HepG2 (cell line): ENCODE results near the gene PARP15. TPM values are rescaled to one million over a fixed set of nuclear protein-coding genes. Genes with fewer than 3 reads are reported as not detected.

Experiments
- AGO1 ChIP-seq: fragments of 200-400 bp; formaldehyde crosslinking; IDR thresholded peaks from 2 replicates; pipeline ENCODE4 v1.6.1; 2017; ENCODE audit warnings: mild to moderate bottlenecking, low read depth, low read length, moderate library complexity; ENCODE audit not compliant: poor library complexity, severe bottlenecking
- E2F5 ChIP-seq: sonication (generic); formaldehyde crosslinking; conservative IDR thresholded peaks from 2 replicates; pipeline ENCODE4 v1.4.0; 2020; ENCODE audit warnings: missing genetic modification reagents
- KAT7 ChIP-seq: IDR thresholded peaks from 2 replicates; pipeline ENCODE4 v1.6.1; 2018; ENCODE audit warnings: borderline replicate concordance, missing compliant biosample characterization
- KDM1A ChIP-seq: IDR thresholded peaks from 2 replicates; pipeline ENCODE4 v1.6.1; 2016; ENCODE audit warnings: missing compliant biosample characterization
- MLLT10 ChIP-seq: sonication (generic); formaldehyde crosslinking; IDR thresholded peaks from 2 replicates; pipeline ENCODE4 v1.4.0; 2020; ENCODE audit warnings: missing genetic modification reagents
- NR2C2 ChIP-seq: sonication (generic); formaldehyde crosslinking; IDR thresholded peaks from 2 replicates; pipeline ENCODE4 v1.4.0; 2020; ENCODE audit warnings: missing genetic modification reagents, mild to moderate bottlenecking, moderate library complexity, borderline replicate concordance
- PHF8 ChIP-seq: sonication (generic); formaldehyde crosslinking; IDR thresholded peaks from 2 replicates; pipeline ENCODE4 v1.5.0; 2020; ENCODE audit warnings: missing genetic modification reagents
- POLR2A ChIP-seq, 2 experiments: IDR thresholded peaks; 2 replicates each; pipeline ENCODE4 v1.6.1; 2011; ENCODE audit warnings: low read depth in 2 of 2, low read length in 2 of 2, mild to moderate bottlenecking in 1 of 2, moderate library complexity in 1 of 2; ENCODE audit not compliant: insufficient read depth in 1 of 2
- SOX6 ChIP-seq, 2 experiments: fragments of 450-650 bp in 1 of 2; sonication (generic) in 1 of 2; formaldehyde crosslinking in 1 of 2; IDR thresholded peaks; 2 replicates each; pipeline versions ENCODE4 v1.4.0 to v1.6.1; 2017 to 2020; ENCODE audit warnings: antibody characterized with exemption in 1 of 2, mild to moderate bottlenecking in 1 of 2, missing genetic modification reagents in 1 of 2
- TAF15 ChIP-seq: fragments of 200-400 bp; formaldehyde crosslinking; IDR thresholded peaks from one replicate; pipeline ENCODE4 v1.6.1; 2018; ENCODE audit warnings: mild to moderate bottlenecking, low read depth, low read length; ENCODE audit not compliant: poor library complexity, severe bottlenecking
- TIGD3 ChIP-seq: sonication (generic); formaldehyde crosslinking; IDR thresholded peaks from 2 replicates; pipeline ENCODE4 v1.5.1; 2020; ENCODE audit warnings: mild to moderate bottlenecking, missing genetic modification reagents, borderline replicate concordance
- ZNF256 ChIP-seq: sonication (generic); formaldehyde crosslinking; conservative IDR thresholded peaks from 2 replicates; pipeline ENCODE4 v1.4.0; 2020; ENCODE audit warnings: missing genetic modification reagents
- ZNF280D ChIP-seq: sonication (generic); formaldehyde crosslinking; IDR thresholded peaks from 2 replicates; pipeline ENCODE4 v1.5.1; 2020; ENCODE audit warnings: mild to moderate bottlenecking, missing genetic modification reagents
- ZNF441 ChIP-seq: sonication (generic); formaldehyde crosslinking; IDR thresholded peaks from 2 replicates; pipeline ENCODE4 v1.7.0; 2021; ENCODE audit warnings: missing genetic modification reagents, borderline replicate concordance
- ZNF607 ChIP-seq: sonication (generic); formaldehyde crosslinking; IDR thresholded peaks from 2 replicates; pipeline ENCODE4 v1.5.1; 2020; ENCODE audit warnings: missing genetic modification reagents, mild to moderate bottlenecking, borderline replicate concordance
- ZNF773 ChIP-seq: sonication (generic); formaldehyde crosslinking; IDR thresholded peaks from 2 replicates; pipeline ENCODE4 v1.4.0; 2020; ENCODE audit warnings: missing genetic modification reagents, borderline replicate concordance
- polyA plus RNA-seq, 8 experiments: library from polyadenylated mRNA; depleted of rRNA in 3 of 8; stranded (reverse) in 7 of 8; unstranded in 1 of 8; fragments of >200 nt; fragmentation: Illumina TruSeq in 4 of 8; extraction: Trizol in 4 of 8; gene quantifications; 2 replicates each; pipeline versions ENCODE4 v1.2.1 to v1.2.3, GENCODE V29; 2011 to 2016; ENCODE audit warnings: low read depth in 4 of 8, missing spikeins in 1 of 8, mixed read lengths in 1 of 8; ENCODE audit not compliant: insufficient read depth in 1 of 8
- total RNA-seq, 5 experiments: library from RNA; depleted of rRNA; stranded (reverse); fragments of >200 nt; fragmentation: Illumina TruSeq; extraction: Trizol; gene quantifications; 2 replicates each; pipeline ENCODE4 v1.2.3, GENCODE V29; 2016; ENCODE audit warnings: low read depth in 1 of 5
- TF ChIP-seq, protein P1 (sequence below): sonication (generic); formaldehyde crosslinking; IDR thresholded peaks from 2 replicates; pipeline ENCODE4 v1.9.0; 2021; ENCODE audit warnings: missing genetic modification reagents, mild to moderate bottlenecking, borderline replicate concordance
- TF ChIP-seq, protein P2 (sequence below): sonication (generic); formaldehyde crosslinking; IDR thresholded peaks from 2 replicates; pipeline ENCODE4; 2020; ENCODE audit warnings: missing genetic modification reagents, mild to moderate bottlenecking, borderline replicate concordance

Gene PARP15
- total and polyA plus RNA-seq, 2 of the 13 experiments (the other 11 are each of a cell fraction or from before 2014, with no cell fraction given), result 0.02 TPM; not detected in 1

DNA sequence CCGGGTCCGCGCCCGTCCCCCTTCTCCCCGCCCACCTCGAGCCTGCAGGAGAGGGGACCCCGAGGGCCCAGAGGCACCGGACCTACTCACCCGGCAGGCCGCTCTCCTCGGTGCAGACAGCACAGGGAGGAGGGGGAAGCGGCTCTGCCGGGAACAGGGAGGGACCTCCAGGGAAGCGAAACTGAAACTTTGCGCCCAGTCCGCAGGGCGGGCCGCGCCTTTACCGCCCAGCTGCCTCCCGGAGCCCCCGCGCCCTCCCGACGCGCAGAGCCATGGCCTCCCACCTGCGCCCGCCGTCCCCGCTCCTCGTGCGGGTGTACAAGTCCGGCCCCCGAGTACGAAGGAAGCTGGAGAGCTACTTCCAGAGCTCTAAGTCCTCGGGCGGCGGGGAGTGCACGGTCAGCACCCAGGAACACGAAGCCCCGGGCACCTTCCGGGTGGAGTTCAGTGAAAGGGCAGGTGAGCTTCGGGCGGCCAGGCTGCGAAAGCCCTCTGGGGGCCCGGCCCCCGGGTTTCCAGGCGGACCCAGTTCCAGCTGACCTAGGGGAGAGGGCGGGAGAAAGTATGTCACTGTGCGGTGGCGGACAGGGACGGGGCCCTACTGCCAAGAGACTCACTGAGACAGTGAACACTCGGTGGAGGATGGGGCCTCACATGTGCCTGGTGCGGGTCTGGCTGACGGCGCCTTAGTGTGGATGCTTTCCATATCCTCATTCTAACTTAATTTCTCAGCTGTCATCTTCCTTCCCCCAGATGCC, 13.1 kb upstream of the PARP15 start, which contains the start of the genes DTX3L and PARP9 (continued):
- TF ChIP-seq MLLT10 (CRISPR knock-in tag) (no peak), ZNF441 (peak; percentile 26; the same call in 1 of the 2 replicates), AGO1 (no peak), ZNF280D (CRISPR knock-in tag) (no peak), PHF8 (CRISPR knock-in tag) (peak; percentile 97), KDM1A (CRISPR knock-in tag) (no peak), KAT7 (peak; percentile 84), TIGD3 (CRISPR knock-in tag) (no peak), ZNF607 (peak; percentile 69; the same call in 1 of the 2 replicates), POLR2A (IDR thresholded peaks at IDR 0.05; ENCODE audit: insufficient read depth in 1 of 2, low read depth in 2 of 2, low read length in 2 of 2) (peak; percentile 54 to 70; a peak in 3 of 4 replicates), ZNF773 (CRISPR knock-in tag) (no peak), E2F5 (CRISPR knock-in tag) (peak; percentile 39; the same call in 1 of the 2 replicates), NR2C2 (CRISPR knock-in tag) (peak; percentile 46; the same call in 1 of the 2 replicates), TAF15 (peak; percentile 87), ZNF256 (no peak), SOX6 (IDR thresholded peaks at IDR 0.05) (no peak), SOX6 (CRISPR knock-in tag; IDR thresholded peaks at IDR 0.05) (peak; percentile 75)
- TF ChIP-seq, protein P1, sequence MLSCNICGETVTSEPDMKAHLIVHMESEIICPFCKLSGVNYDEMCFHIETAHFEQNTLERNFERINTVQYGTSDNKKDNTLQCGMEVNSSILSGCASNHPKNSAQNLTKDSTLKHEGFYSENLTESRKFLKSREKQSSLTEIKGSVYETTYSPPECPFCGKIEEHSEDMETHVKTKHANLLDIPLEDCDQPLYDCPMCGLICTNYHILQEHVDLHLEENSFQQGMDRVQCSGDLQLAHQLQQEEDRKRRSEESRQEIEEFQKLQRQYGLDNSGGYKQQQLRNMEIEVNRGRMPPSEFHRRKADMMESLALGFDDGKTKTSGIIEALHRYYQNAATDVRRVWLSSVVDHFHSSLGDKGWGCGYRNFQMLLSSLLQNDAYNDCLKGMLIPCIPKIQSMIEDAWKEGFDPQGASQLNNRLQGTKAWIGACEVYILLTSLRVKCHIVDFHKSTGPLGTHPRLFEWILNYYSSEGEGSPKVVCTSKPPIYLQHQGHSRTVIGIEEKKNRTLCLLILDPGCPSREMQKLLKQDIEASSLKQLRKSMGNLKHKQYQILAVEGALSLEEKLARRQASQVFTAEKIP (CRISPR knock-in tag), result no peak
- TF ChIP-seq, protein P2, sequence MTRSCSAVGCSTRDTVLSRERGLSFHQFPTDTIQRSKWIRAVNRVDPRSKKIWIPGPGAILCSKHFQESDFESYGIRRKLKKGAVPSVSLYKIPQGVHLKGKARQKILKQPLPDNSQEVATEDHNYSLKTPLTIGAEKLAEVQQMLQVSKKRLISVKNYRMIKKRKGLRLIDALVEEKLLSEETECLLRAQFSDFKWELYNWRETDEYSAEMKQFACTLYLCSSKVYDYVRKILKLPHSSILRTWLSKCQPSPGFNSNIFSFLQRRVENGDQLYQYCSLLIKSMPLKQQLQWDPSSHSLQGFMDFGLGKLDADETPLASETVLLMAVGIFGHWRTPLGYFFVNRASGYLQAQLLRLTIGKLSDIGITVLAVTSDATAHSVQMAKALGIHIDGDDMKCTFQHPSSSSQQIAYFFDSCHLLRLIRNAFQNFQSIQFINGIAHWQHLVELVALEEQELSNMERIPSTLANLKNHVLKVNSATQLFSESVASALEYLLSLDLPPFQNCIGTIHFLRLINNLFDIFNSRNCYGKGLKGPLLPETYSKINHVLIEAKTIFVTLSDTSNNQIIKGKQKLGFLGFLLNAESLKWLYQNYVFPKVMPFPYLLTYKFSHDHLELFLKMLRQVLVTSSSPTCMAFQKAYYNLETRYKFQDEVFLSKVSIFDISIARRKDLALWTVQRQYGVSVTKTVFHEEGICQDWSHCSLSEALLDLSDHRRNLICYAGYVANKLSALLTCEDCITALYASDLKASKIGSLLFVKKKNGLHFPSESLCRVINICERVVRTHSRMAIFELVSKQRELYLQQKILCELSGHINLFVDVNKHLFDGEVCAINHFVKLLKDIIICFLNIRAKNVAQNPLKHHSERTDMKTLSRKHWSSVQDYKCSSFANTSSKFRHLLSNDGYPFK (CRISPR knock-in tag), result peak; percentile 68; the same call in 1 of the 2 replicates
